Heart right ventricle (tissue), 16 donors: ENCODE results near the gene SND1. TPM values are rescaled to one million over a fixed set of nuclear protein-coding genes. Genes with fewer than 3 reads are reported as not detected.

ENCODE experiments used
- ATAC-seq, 8 donors: fragments of 200-7000 bp; cut with Tn5 transposase; one replicate each; pipeline ENCODE4 v1.9.1; 2020; ENCODE audit warnings: mild to moderate bottlenecking in 8 of 8, moderate library complexity in 8 of 8, moderate number of reproducible peaks in 1 of 8
- DNase-seq, 2 donors: peaks; one replicate each; pipeline ENCODE4 v3.0.0-alpha.2; 2020
- H3K27ac ChIP-seq, 10 donors: fragments of 200-600 bp; sonication (generic) in 2 of 10; one replicate each; pipeline versions ENCODE4 v1.5.0 to v1.8.0; 2020 to 2022; ENCODE audit warnings: mild to moderate bottlenecking in 3 of 10
- H3K27me3 ChIP-seq, 7 donors: fragments of 200-600 bp; one replicate each; pipeline ENCODE4 v1.8.0; 2021 to 2022; ENCODE audit warnings: mild to moderate bottlenecking in 2 of 7
- H3K36me3 ChIP-seq, 9 donors: fragments of 200-600 bp; sonication (generic) in 1 of 9; one replicate each; pipeline versions ENCODE4 v1.5.0 to v1.8.0; 2020 to 2022; ENCODE audit warnings: mild to moderate bottlenecking in 2 of 9
- H3K4me1 ChIP-seq, 9 donors: fragments of 200-600 bp; sonication (generic) in 1 of 9; one replicate each; pipeline versions ENCODE4 v1.5.0 to v1.8.0; 2020 to 2022; ENCODE audit warnings: mild to moderate bottlenecking in 4 of 9
- H3K4me3 ChIP-seq, 10 donors: fragments of 200-600 bp; sonication (generic) in 2 of 10; one replicate each; pipeline versions ENCODE4 v1.5.0 to v1.8.0; 2020 to 2022; ENCODE audit warnings: mild to moderate bottlenecking in 7 of 10, moderate library complexity in 2 of 10
- H3K9me3 ChIP-seq, 11 donors: fragments of 200-600 bp in 10 of 11; sonication (generic) in 2 of 11; one replicate each; pipeline versions ENCODE4 v1.5.0 to v1.8.0; 2013 to 2022; ENCODE audit warnings: mild to moderate bottlenecking in 2 of 11, control low read depth in 1 of 11, moderate library complexity in 1 of 11
- CTCF ChIP-seq, 9 donors: fragments of 200-600 bp; sonication (generic) in 2 of 9; IDR thresholded peaks; one replicate each; pipeline versions ENCODE4 v1.5.0 to v1.8.0; 2021 to 2022; ENCODE audit warnings: antibody characterized with exemption in 9 of 9, mild to moderate bottlenecking in 5 of 9, moderate library complexity in 1 of 9
- WGBS, 2 donors: extraction: QIAGEN DNeasy Blood & Tissue Kit; methylation state at CpG; one replicate each; pipeline ENCODE4 v1.1.7; 2013; ENCODE audit warnings: inconsistent platforms in 1 of 2; 5-methylcytosine and 5-hydroxymethylcytosine counted together
- intact Hi-C, 10 donors: fragments of 100-400 bp; cut with DNase I; formaldehyde crosslinking; loops; one replicate each; pipeline versions ENCODE4 v1.11.1 to v1.14.2; 2022
- polyA plus RNA-seq, 2 donors: library from polyadenylated mRNA; stranded (reverse); fragments of 200-250 nt; gene quantifications; one replicate each; pipeline ENCODE4 v1.2.3, GENCODE V29; 2013
- total RNA-seq, 10 donors: library from RNA; stranded (reverse); fragmentation: NEBNext Ultra II Directional in 3 of 10; extraction: Animal tissue kit (Norgen Biotek cat#: 25700) in 3 of 10; gene quantifications; one replicate each; pipeline versions ENCODE4 v1.2.1 to v1.2.4, GENCODE V29; 2021 to 2023
- donor health status: Arrhythmogenic right ventricular cardiomyopathy.
- donor health status: ischemic (EF 13 %, LVEDD 7.1; RV severe dilation, severe dysfunction).
- donor health status: healthy with polysubstance abuse.
- donor health status: DM: no; HTN: yes; CAD: no.
- donor health status: DM: no; HTN: no; CAD: no.
- donor health status: ischemic (EF 25% LVEDD 6.9; RV normal size, moderate dysfunction).
- donor health status: ischemic (EF 25% LVEDD 5.7; RV mildly dilated, moderate dysfunction).
- donor health status: healthy.
- donor health status: DM: yes; HTN: yes; CAD: no.
- donor health status: Ischemic cardiomyopathy.
- donor health status: ischemic (EF 35%, LVEDD 5.7; RV mildly dilated, moderate dysfunction).
- donor health status: nonischemic (EF 11% LVEDD 7.7; RV severe dilation, severe dysfunction).
- donor health status: DM: yes; HTN: yes; CAD: no.
- donor health status: PGD.
- donor health status: ischemic (EF 29% LVEDD 5.4; RV normal size, mild dysfunction).
- donor health status: nonischemic (EF 23%, LVEDD 6.1; RV moderate dilation, normal function).

The SND1 gene
- total and polyA plus RNA-seq, 12 donors: 39.9 to 107 (median 80.8) TPM

GRCh38 chr7:127907110-127908040 is 255.4 kb downstream of the SND1 start:
- Histone ChIP-seq H3K36me3 (peaks cover 0 to 21% (median 0%) of the 10 kb centered on the region in 9 donors), H3K27ac (no peak overlapping the region), H3K27me3 (no peaks in the 10 kb centered on the region), H3K4me3 (no peak overlapping the region), H3K9me3 (no peaks in the 10 kb centered on the region), H3K4me1 (peaks cover 0 to 2% (median 0%) of the 10 kb centered on the region in 9 donors)
- ATAC-seq: no peak
- intact Hi-C loops: no loop called here
- no peak for DNase-seq
- no peak for TF ChIP-seq CTCF (IDR thresholded peaks at IDR 0.05)
- WGBS, 2 donors: 95 to 97% methylated on average over 6 of the region's 6 CpGs

GRCh38 chr7:127908430-127909258 is 256.6 kb downstream of the SND1 start:
- Histone ChIP-seq H3K27me3 (no peaks in the 10 kb centered on the region), H3K36me3 (peaks cover 0 to 21% (median 0%) of the 10 kb centered on the region in 9 donors), H3K27ac (no peak overlapping the region), H3K4me3 (no peak overlapping the region), H3K9me3 (no peaks in the 10 kb centered on the region), H3K4me1 (no peaks in the 10 kb centered on the region)
- no peak for TF ChIP-seq CTCF (IDR thresholded peaks at IDR 0.05)
- DNase-seq: no peak
- intact Hi-C loops: no loop called here
- WGBS, 2 donors: 92 to 95% methylated on average over 4 of the region's 4 CpGs
- no peak for ATAC-seq

GRCh38 chr7:127909424-127910152 is 257.6 kb downstream of the SND1 start:
- DNase-seq (no peak), ATAC-seq (no peak)
- no peak overlapping the region for H3K27ac ChIP-seq
- 93 to 99% methylated on average over 3 of the region's 3 CpGs for WGBS, 2 donors
- H3K4me3 ChIP-seq: no peak overlapping the region
- H3K4me1 ChIP-seq: no peaks in the 10 kb centered on the region
- TF ChIP-seq CTCF (IDR thresholded peaks at IDR 0.05): no peak
- H3K36me3 ChIP-seq: peaks cover 0 to 20% (median 0%) of the 10 kb centered on the region in 9 donors
- no peaks in the 10 kb centered on the region for H3K9me3 ChIP-seq
- no peaks in the 10 kb centered on the region for H3K27me3 ChIP-seq
- intact Hi-C loops: no loop called here

- ATAC-seq (no peak), DNase-seq (no peak)
- Histone ChIP-seq H3K9me3 (no peaks in the 10 kb centered on the region), H3K27me3 (no peaks in the 10 kb centered on the region), H3K36me3 (peaks cover 0 to 9% (median 0%) of the 10 kb centered on the region in 9 donors), H3K4me3 (no peak overlapping the region), H3K4me1 (no peaks in the 10 kb centered on the region), H3K27ac (no peak overlapping the region)
- TF ChIP-seq CTCF (IDR thresholded peaks at IDR 0.05): no peak
- intact Hi-C loops: no loop called here
- 69 to 70% methylated on average over 3 of the region's 3 CpGs for WGBS, 2 donors
Observed at GRCh38 chr7:127910670-127911069, 258.7 kb downstream of the SND1 start.
